MCF 10A (cell line): ENCODE measurements around the gene YPEL2. TPM values are rescaled to one million over a fixed set of nuclear protein-coding genes. Genes with fewer than 3 reads are reported as not detected.

ENCODE experiments used
- BruUV-seq: library from RNA; stranded (reverse); fragments of 400-500 nt; replicated peaks from 2 replicates; lab custom pipeline; 2021; lab: Mats Ljungman, UMichigan
- CTCF ChIA-PET: fragments of 300-600 bp; sonication (Branson Sonifier 250); formaldehyde crosslinking; extraction: SDS; loops from one replicate; lab custom pipeline; 2021; ENCODE audit warnings: antibody characterized with exemption, inconsistent platforms; lab: Yijun Ruan, JAX
- POLR2A ChIA-PET: fragments of 300-600, 350-650 bp; sonication (Branson Sonifier 250); formaldehyde crosslinking; extraction: SDS; loops from one replicate; lab custom pipeline; 2020; ENCODE audit warnings: antibody characterized with exemption, inconsistent platforms; lab: Yijun Ruan, JAX
- DNase-seq: peaks from one replicate; pipeline ENCODE4 v3.0.0-alpha.2; 2018; ENCODE audit not compliant: unreplicated experiment
- H3K27ac Mint-ChIP-seq: one replicate; pipeline ENCODE4 v1.8.0; 2022; ENCODE audit warnings: mild to moderate bottlenecking, low read depth, mixed read lengths; ENCODE audit not compliant: unreplicated experiment
- H3K27me3 Mint-ChIP-seq: one replicate; pipeline ENCODE4 v1.8.0; 2022; ENCODE audit warnings: mixed read lengths; ENCODE audit not compliant: insufficient read depth, unreplicated experiment
- H3K36me3 Mint-ChIP-seq: one replicate; pipeline ENCODE4 v1.8.0; 2022; ENCODE audit warnings: mild to moderate bottlenecking, moderate library complexity, mixed read lengths; ENCODE audit not compliant: insufficient read depth, unreplicated experiment
- H3K4me1 Mint-ChIP-seq: one replicate; pipeline ENCODE4 v1.8.0; 2022; ENCODE audit warnings: mixed read lengths; ENCODE audit not compliant: insufficient read depth, unreplicated experiment
- H3K4me3 Mint-ChIP-seq: one replicate; pipeline ENCODE4 v1.8.0; 2022; ENCODE audit warnings: mild to moderate bottlenecking, moderate library complexity, mixed read lengths; ENCODE audit not compliant: unreplicated experiment
- H3K9me3 Mint-ChIP-seq: one replicate; pipeline ENCODE4 v1.8.0; 2022; ENCODE audit warnings: mixed read lengths; ENCODE audit not compliant: unreplicated experiment
- intact Hi-C: fragments of 100-400 bp; cut with micrococcal nuclease; formaldehyde crosslinking; loops from 2 replicates; pipeline ENCODE4 v1.14.1; 2022
- total RNA-seq: library from RNA; stranded (reverse); gene quantifications from 2 replicates; pipeline ENCODE4 v1.2.3, GENCODE V29; 2022
- TF ChIP-seq, protein P1 (sequence below): fragments of 200-600 bp; IDR thresholded peaks from one replicate; pipeline ENCODE4 v1.8.0; 2022; ENCODE audit warnings: antibody characterized with exemption, mild to moderate bottlenecking; ENCODE audit not compliant: unreplicated experiment

The YPEL2 gene
- total RNA-seq, 1 experiment from 2014 or later = 2.1 TPM

DNA sequence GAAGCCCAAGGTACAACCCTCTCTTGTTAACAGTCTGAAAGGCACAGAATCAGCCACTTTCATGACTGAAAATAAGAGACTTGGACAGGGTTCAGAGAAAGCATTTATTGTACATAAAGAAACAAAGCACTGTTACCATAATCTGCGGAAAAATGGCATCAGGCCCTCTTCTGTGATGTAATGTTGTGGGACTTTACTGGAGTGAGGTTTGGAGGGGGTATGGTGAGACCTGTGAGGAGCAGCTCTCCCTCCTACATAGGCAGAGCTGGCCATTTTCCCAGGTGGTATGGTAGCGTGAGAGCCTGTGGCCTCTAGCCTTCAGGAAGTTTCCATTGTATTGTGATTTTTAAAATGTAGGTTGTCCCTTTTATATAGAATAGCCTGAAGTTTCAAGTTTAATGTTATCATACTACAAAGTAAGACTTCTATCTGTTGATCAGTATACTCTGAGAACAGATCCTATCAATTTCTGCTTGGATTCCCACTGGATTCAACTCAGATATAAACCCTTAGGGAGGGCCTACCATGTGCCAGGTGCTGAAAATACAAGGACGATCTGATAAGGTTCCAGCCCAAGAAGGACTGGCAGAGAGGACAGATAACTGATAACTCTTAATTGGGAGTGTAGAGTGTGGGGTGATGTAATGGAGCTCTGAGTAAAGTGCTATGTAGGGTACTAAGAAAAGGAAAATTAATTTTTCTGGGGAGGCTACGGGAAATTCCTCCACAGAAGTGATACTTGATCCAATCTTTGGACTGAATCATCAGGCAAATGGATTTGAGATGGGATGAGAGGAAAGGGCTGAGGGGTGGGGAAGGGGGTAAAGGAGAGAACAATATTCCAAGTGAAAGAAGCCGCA, 4.1 kb upstream of the YPEL2 start:
- Mint-ChIP-seq H3K36me3 (no peaks in the 10 kb centered on the region), H3K27ac (no peak overlapping the region), H3K27me3 (no peaks in the 10 kb centered on the region), H3K4me1 (peaks cover 14% of the 10 kb centered on the region), H3K9me3 (no peaks in the 10 kb centered on the region), H3K4me3 (no peak overlapping the region)
- no TSS peak for BruUV-seq
- intact Hi-C loops = no loop called here
- ChIA-PET CTCF (interaction anchor here (0.6 kb wide), 1 partner anchor 205 kb away, joined by 3 read pairs; no protein-coding TSS in a partner anchor), POLR2A (no interaction called here)
- TF ChIP-seq, protein P1, sequence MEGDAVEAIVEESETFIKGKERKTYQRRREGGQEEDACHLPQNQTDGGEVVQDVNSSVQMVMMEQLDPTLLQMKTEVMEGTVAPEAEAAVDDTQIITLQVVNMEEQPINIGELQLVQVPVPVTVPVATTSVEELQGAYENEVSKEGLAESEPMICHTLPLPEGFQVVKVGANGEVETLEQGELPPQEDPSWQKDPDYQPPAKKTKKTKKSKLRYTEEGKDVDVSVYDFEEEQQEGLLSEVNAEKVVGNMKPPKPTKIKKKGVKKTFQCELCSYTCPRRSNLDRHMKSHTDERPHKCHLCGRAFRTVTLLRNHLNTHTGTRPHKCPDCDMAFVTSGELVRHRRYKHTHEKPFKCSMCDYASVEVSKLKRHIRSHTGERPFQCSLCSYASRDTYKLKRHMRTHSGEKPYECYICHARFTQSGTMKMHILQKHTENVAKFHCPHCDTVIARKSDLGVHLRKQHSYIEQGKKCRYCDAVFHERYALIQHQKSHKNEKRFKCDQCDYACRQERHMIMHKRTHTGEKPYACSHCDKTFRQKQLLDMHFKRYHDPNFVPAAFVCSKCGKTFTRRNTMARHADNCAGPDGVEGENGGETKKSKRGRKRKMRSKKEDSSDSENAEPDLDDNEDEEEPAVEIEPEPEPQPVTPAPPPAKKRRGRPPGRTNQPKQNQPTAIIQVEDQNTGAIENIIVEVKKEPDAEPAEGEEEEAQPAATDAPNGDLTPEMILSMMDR = no peak
- no peak for DNase-seq

DNA sequence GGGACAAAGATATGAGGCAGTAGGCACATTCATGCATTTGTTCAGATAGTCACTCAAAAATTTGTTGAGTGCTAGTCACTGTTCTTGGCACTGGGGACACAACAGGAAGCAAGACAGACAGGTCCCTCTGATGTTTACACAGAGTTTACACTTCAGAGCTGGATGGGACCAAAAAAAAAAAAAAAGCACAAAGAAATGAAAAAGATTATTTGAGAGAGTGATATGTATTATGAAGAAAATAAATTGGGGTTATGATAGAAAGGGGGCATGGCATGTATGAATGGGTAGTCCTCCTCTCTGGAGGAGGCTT, 3.5 kb upstream of the YPEL2 start:
- POLR2A ChIA-PET = no interaction called here
- Mint-ChIP-seq H3K36me3 (no peaks in the 10 kb centered on the region), H3K9me3 (no peaks in the 10 kb centered on the region), H3K4me1 (peaks cover 14% of the 10 kb centered on the region), H3K27me3 (no peaks in the 10 kb centered on the region), H3K27ac (no peak overlapping the region), H3K4me3 (no peak overlapping the region)
- DNase-seq = no peak
- TF ChIP-seq, protein P1 = no peak
- intact Hi-C loops = no loop called here
- CTCF ChIA-PET = interaction anchor here (0.6 kb wide), 1 partner anchor 204 kb away, joined by 3 read pairs; no protein-coding TSS in a partner anchor
- BruUV-seq = no TSS peak

DNA sequence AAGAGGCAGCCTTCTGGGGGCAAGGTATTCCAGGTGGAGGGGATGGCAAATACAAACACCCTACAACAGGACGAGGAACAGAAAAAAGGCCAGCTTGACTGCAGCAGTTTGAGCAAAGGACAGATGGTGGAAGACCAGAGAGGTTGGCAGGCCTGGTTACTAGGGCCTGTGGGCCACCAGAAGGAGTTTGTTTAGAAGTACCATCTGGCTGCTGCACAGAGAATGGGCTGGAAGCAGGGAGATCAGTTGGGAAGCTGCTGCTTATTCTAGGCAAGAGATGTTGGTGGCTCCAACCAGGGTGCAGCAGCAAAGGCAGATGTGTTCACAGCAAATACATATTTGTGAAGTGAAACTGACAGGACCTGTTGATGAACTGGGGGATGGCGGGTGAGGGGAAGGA, 2.9 kb upstream of the YPEL2 start:
- no peaks in the 10 kb centered on the region for H3K27me3 Mint-ChIP-seq
- peaks cover 14% of the 10 kb centered on the region for H3K4me1 Mint-ChIP-seq
- no peak for DNase-seq
- no peak overlapping the region for H3K4me3 Mint-ChIP-seq
- no peaks in the 10 kb centered on the region for H3K9me3 Mint-ChIP-seq
- H3K27ac Mint-ChIP-seq = no peak overlapping the region
- intact Hi-C loops = no loop called here
- BruUV-seq = no TSS peak
- TF ChIP-seq, protein P1 = no peak
- ChIA-PET CTCF (interaction anchor here (2.1 kb wide), 1 partner anchor 109 kb away, joined by 10 read pairs; no protein-coding TSS in a partner anchor), POLR2A (interaction anchor here (1.5 kb wide), 1 partner anchor 113 kb away, joined by 8 read pairs; no protein-coding TSS in a partner anchor)
- H3K36me3 Mint-ChIP-seq = no peaks in the 10 kb centered on the region
